GM23338 (cell line): ENCODE measurements around the gene CMPK2.

Source experiments
- CTCF ChIP-seq, 2 experiments: fragments of 200-600 bp in 1 of 2; sonication (generic) in 1 of 2; conservative IDR thresholded peaks; 2 replicates each; pipeline versions ENCODE4 v1.5.1 to v1.6.1; 2016 to 2017; ENCODE audit warnings: antibody characterized with exemption in 2 of 2, low read depth in 2 of 2, mild to moderate bottlenecking in 2 of 2, moderate library complexity in 1 of 2
- EZH2phosphoT487 ChIP-seq: fragments of 200-600 bp; sonication (generic); IDR thresholded peaks from one replicate; pipeline ENCODE4 v1.8.1; 2018; ENCODE audit warnings: antibody characterized with exemption; ENCODE audit not compliant: unreplicated experiment

- no peak for TF ChIP-seq CTCF (conservative IDR thresholded peaks at IDR 0.05; ENCODE audit: low read depth in 2 of 2)
- no peak for TF ChIP-seq EZH2phosphoT487
Measured at GRCh38 chr2:6814869-6815268, 50.8 kb downstream of the CMPK2 start.
